IPS-11a (cell line): ENCODE data around the gene TANC2.
A peak's percentile ranks its signal among the peaks of the same experiment; 100 is the strongest.

Experiments
- H3K4me3 ChIP-seq: one replicate; pipeline ENCODE4 v1.5.1; 2013; ENCODE audit warnings: low read depth, low read length, control low read depth

TANC2 gene

GRCh38 chr17:62965686-62966425 is at the start of gene TANC2:
Gene TANC2 (plus strand): TSS chr17:62966235. CDS start chr17:63009560, 43,325 bp downstream.
- peak within 1 kb of the TSS; percentile 71 for H3K4me3 ChIP-seq

GRCh38 chr17:62916684-62917571 is 49.1 kb upstream of the TANC2 start:
- no peak overlapping the region for H3K4me3 ChIP-seq

- H3K4me3 ChIP-seq, result no peak overlapping the region
Observed at GRCh38 chr17:62919388-62919787, 46.6 kb upstream of the TANC2 start.

- no peak overlapping the region for H3K4me3 ChIP-seq
Observed at GRCh38 chr17:62920300-62920699, 45.7 kb upstream of the TANC2 start.

- H3K4me3 ChIP-seq, result no peak overlapping the region
Observed at GRCh38 chr17:62921817-62922216, 44.2 kb upstream of the TANC2 start.

GRCh38 chr17:62923258-62924150 is 42.5 kb upstream of the TANC2 start:
- H3K4me3 ChIP-seq, result no peak overlapping the region

- no peak overlapping the region for H3K4me3 ChIP-seq
Observed at GRCh38 chr17:62925267-62925836, 40.7 kb upstream of the TANC2 start.

GRCh38 chr17:62927083-62927482 is 39.0 kb upstream of the TANC2 start:
- H3K4me3 ChIP-seq, result no peak overlapping the region

GRCh38 chr17:62929320-62929719 is 36.7 kb upstream of the TANC2 start:
- H3K4me3 ChIP-seq, result no peak overlapping the region

- H3K4me3 ChIP-seq, result no peak overlapping the region
Observed at GRCh38 chr17:62931101-62931500, 34.9 kb upstream of the TANC2 start.

GRCh38 chr17:62933501-62934385 is 32.3 kb upstream of the TANC2 start:
- H3K4me3 ChIP-seq, result no peak overlapping the region

GRCh38 chr17:62935098-62935497 is 30.9 kb upstream of the TANC2 start:
- H3K4me3 ChIP-seq, result no peak overlapping the region

GRCh38 chr17:62935523-62935922 is 30.5 kb upstream of the TANC2 start:
- no peak overlapping the region for H3K4me3 ChIP-seq

GRCh38 chr17:62937606-62938005 is 28.4 kb upstream of the TANC2 start:
- H3K4me3 ChIP-seq, result no peak overlapping the region

GRCh38 chr17:62941358-62941991 is 24.6 kb upstream of the TANC2 start:
- H3K4me3 ChIP-seq, result no peak overlapping the region

GRCh38 chr17:62948370-62948769 is 17.7 kb upstream of the TANC2 start:
- H3K4me3 ChIP-seq, result no peak overlapping the region

- no peak overlapping the region for H3K4me3 ChIP-seq
Observed at GRCh38 chr17:62949036-62949435, 17.0 kb upstream of the TANC2 start.

- H3K4me3 ChIP-seq, result no peak overlapping the region
Observed at GRCh38 chr17:62950067-62950466, 16.0 kb upstream of the TANC2 start.

GRCh38 chr17:62955841-62956352 is 10.1 kb upstream of the TANC2 start:
- H3K4me3 ChIP-seq, result no peak overlapping the region
